Stimulated activated CD4-positive, alpha-beta T cell treated with anti-CD3 and anti-CD28 coated beads, Interleukin-4, amount 100 ng/mL, for 24 hours (primary cell): Measurements from ENCODE around the gene TEKT2.

ENCODE experiments used
- DNase-seq: peaks from one replicate; pipeline ENCODE4 v3.0.0-alpha.2; 2020

Gene TEKT2, protein sequence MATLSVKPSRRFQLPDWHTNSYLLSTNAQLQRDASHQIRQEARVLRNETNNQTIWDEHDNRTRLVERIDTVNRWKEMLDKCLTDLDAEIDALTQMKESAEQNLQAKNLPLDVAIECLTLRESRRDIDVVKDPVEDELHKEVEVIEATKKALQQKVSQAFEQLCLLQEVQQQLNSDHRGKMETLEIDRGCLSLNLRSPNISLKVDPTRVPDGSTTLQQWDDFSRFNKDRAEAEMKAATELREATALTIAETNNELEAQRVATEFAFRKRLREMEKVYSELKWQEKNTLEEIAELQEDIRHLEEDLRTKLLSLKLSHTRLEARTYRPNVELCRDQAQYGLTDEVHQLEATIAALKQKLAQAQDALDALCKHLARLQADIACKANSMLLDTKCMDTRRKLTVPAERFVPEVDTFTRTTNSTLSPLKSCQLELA

DNA sequence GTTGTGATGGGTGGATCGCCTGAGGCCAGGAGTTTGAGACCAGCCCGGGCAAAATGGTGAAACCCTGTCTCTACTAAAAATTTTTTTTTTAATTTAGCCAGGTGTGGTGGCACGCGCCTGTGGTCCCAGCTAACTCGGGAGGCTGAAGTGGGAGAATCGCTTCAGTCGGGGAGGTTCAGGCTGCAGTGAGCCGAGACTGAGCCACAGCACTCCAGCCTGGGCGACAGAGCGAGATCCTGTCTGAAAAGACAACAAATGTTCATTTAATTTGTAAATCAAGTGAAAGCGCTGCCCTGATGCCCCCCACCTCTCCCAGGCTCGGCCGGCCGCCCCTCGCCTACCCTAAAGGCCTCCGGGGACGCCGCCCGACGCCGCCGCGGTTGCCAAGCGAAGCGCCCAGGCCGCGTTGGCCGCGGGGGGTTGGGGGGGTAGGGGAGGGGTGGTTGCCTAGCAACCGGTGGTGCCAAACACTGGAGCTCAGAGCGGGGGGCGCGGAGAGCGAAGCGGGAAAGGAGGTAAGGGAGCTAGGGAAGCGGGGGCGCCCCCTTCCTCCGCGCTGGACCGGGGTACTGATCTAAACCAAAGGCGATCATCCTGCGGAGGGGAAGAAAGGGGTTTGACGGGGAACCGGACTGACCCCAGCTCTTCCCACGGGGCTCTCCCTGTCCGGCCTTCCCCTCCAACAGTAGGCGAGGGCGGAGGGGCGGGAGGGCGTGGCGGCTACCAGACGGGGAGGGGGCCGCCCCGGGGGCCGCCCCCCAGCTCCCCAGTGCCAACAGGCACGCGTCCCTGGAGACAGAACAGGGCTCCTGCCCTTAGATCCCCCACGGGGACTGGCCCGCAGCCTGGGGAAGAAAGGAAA lies at the start of gene TEKT2:
Gene TEKT2, plus strand, starts transcription at position 460 of the 862 bp plus-strand sequence. CDS start 828 bp downstream, outside the sequence.
- DNase-seq, result no peak

DNA sequence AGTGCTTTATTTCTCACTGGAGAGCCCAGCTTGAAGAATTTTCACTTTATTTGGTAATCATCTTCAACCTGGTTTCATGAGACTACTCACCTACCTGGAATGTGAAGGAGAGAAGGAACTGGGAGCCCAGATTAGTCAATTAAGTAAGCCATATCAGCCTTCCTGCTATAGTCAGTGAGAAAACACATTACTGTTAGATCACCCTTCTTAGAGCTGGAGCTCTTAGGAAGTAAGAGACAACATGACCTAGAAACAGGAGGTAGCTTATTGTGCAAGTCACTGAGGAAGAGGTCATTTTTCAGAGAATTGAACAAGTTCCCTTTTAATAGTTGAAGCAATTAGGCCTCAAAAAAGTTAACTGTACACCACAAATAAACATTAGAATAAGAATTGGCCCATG lies 49.2 kb upstream of the TEKT2 start:
- DNase-seq, result no peak

DNA sequence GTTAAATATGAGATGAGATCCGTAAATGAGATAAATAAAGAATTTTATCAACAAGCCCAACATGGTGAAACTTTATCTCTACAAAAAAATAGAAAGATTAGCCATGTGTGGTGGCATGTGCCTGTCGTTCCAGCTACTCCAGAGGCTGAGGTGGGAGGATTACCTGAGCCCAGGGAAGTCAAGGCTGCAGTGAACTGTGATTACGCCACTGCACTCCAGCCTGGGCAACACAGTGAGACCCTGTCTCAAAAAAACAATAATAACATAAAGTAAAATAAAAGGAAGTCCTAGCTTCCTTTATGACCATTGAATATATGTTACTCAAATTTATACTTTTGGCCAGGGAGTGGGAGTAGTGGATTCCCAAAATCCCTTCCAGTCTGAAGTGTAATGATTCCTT lies 48.7 kb upstream of the TEKT2 start:
- no peak for DNase-seq

DNA sequence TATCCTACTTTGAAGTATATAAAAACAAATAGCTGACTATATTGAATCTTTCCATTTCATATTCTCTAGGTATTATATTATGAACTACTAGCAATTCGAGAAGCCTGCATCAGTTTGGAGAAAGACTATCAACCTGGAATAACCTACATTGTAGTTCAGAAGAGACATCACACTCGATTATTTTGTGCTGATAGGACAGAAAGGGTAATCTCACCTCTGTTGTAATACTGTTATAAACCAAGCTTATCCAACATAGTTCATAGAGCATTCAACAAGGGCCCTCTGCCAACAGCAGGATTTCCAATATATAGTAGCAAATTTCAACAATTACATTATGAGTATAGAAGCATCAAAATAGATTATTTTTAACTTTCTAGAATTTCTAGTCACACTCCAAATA lies 43.7 kb upstream of the TEKT2 start:
- no peak for DNase-seq

DNA sequence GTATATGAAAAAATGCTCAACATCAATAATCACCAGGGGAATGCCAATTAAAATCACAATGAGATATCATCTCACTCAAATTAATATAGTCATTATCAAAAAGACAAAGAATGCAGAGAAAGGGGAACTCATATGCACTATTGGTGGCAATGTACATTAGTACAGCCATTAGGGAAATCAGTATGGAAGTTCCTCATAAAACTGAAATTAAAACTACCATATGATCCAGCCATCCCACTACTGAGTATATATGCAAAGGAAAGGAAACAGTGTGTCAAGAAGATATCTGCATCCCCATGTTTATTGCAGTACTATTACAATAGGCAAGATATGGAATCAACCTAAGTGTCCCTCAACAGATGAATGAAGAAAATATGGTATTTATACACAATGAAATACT lies 32.1 kb upstream of the TEKT2 start:
- DNase-seq, result no peak

DNA sequence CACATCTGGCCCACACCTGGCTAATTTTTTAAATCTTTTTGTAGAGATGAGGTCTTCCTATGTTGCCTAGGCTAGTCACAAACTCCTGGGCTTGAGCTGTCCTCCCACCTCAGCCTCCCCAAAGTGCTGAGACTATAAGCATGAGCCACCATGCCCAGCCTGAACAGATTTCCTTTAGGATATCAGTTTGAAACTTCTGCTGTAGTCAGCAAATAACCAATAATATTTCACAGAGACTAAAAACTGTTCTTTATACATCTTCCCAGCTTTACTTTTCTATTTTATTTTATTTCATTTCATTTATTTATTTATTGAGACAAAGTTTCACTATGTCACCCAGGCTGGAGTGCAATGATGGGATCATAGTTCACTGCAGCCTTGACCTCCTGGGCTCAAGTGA lies 29.9 kb upstream of the TEKT2 start:
- no peak for DNase-seq

DNA sequence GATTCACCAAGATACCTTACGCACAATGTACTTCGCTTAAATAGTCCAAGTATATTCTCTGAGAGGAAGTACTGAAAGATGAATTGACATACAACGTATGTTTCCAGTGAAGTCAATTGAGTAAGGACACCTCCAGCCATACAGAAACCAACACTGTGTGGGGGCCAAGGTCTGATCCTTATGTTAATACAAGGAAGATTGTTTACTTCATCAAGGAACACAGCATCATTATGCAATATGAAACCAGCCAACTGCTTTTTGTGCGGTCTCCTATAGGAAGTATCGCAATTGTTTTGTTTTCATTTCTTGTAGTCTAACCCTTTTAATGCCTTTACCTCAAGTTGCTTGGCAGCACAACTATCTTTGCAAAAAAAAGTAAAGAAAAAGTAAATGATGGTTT lies 28.2 kb upstream of the TEKT2 start:
- no peak for DNase-seq

DNA sequence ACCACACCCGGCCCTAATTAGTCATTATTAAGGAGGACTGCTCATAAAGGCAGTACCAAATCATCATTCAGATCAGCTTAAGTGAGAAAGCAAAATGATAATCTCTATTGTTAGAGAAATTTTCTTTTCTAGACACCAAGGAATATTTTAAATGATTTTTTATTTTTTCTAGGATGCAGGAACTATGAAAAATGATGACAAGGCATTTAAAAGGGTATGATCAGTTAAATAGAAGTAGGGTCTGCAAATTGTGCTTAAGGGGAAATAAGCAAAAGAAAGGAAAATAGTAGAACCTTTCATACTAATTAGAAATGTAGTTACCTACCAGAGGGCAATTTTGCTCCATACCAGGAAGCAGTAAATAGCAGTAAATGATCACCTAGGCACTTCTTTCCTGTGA lies 21.6 kb upstream of the TEKT2 start:
- DNase-seq, result no peak

DNA sequence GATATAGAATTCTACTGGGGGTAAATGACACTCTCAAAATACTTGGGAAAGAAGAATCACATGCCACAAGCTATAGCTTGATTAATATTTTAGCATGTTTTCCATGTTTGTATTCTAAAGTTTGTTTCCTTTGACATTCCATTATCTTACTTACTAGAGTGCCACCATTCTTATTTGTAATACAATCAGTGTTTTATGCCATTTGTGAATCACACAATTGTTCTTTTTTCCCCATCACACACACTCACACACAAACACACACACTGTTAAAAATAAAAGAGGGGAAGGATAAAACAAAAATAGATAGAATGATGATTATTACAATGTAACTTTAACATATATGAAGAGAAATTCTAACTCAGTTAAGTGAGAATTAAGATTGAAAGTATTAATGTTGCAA lies 16.0 kb upstream of the TEKT2 start:
- no peak for DNase-seq

DNA sequence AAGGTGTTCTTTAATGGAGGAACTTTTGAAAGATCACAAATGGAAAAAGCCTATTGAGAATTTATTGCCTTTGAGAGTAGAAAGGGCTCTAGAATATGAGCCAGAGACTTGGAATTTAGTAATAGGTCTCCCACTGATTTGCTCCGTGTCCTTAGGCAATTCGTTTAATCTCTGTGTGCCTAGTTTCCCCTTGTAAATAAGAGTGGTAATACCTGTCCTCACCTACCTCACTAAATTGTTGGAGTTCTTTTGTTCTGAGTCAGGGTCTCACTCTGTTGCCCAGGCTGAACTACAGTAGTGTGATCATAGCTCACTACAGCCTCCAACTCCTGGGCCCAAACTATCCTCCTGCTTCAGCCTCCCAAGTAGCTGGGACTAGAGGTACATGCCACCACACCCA lies 15.0 kb upstream of the TEKT2 start:
- no peak for DNase-seq

DNA sequence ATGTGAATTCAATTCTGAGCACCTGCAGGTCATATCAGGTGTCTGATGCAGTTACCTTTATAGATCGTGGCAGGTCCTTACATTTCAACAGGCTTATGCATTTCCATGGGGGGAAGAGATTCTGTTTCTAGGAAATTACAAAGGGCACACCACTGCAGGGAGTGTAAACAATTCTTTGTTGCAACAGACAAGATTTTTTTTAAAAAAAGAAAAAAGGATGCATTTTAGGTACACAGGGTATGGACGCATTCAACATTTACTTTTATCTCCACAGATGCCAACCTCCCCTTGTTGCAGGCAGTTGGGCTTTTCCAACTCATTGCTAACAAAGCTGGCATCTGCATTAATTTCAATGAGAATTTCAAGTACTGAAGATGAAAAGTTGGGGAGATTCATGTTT lies 13.5 kb upstream of the TEKT2 start:
- no peak for DNase-seq

DNA sequence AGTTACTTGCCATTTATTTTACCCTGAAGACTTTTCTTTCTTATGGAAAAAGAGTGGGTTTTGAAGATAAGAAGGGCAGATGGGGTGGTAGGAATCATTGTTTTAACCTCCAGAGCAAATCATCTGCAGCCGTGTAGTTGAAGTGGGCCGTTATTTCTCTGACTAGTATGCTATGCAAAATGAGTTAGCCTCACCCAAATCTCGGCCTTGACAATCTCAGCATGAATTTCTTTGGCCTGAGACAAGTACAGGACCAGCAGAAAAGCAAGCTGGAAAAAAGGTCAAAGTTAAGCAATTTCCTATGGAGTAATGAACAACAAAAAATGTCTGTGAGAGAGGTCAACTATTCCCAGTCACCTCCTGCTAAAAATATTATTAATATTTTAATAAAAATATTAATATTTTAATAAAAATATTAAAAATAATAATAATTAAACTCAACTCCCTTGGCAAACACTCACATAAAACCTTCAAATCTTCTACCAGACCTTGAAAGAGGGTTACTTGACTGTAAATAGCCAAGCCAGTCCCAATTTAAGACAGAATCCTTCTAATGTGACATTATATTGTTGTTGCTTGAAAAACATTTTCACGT lies 6.8 kb upstream of the TEKT2 start:
- no peak for DNase-seq

DNA sequence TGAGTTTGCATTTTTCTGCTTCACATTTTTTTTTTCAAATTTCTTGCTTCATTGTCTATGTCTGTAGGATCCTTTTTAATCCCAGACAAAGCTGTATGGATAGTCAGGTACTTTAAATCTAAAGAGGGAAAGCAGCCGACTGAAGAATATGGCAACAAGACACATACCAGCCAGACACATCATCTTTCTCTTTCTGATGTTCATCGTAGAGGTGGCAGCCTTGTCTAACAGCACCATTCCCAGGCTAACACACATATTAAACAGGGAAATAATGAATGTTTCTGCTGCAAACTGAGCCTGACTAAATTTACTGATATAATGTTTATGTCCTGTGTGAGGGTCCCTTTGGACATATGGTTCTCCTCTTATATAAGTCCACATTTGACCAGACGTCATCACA lies 3.7 kb upstream of the TEKT2 start:
- no peak for DNase-seq

DNA sequence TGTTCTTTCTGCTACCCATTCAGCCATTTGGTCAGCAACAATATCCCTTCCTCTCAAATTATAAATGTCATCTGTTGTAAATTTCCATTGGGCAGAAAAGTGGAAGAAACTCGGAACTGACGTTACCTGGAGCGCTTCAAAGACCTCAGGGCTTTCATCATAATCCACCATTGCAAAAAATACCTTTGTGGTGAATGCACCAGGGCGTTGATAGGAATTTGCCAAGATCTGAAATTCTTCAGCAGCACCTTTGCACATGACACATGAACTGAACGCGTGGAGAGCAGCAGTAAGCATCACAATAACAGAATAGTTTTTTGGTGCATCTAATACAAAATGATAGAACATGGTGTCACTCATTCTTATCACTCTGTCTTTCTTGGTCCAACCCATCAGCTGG lies 3.1 kb upstream of the TEKT2 start:
- no peak for DNase-seq

DNA sequence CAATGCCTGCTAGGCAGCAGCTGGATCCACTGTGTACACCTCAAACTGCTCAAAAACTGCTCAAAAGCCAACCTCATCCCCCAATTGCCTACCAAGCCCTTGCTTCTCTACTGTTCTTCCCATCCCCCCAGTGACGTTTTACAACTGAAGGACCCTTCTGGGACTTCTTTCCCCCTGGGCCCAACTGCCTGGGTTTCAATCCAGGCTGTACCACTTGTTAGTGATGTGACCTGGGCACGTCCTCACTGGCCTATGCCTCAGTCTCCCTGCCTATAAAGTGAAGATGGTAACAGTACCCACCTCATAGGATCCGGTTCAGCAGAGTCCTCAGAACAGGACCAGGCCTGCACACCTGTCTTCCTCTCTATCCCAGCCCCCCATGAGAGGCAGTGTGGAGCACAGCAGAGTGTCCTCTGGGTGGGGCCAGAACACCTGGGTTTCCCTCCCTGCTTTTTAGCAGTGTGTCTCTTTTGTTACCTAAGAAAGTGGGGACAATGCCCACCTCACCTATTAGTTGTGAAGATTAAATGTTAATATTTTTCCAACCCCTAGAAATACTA lies 1.9 kb upstream of the TEKT2 start:
- no peak for DNase-seq

DNA sequence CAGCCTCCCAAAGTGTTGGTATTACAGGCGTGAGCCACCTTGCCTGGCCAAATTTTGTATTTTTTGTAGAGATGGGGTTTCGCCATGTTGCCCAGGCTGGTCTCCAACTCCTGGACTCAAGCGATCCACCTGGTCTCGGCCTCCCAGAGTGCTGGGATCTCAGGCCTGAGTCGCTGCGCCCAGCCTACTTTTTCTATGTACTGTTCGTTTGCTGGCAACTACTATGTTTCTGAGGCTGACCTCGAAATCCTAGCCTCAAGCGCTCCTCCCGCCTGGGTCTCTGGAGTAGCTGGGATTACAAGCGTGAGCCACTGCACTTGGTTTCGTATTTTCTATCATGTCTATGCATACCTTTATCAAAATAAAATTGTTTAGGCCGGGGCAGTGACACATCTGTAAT lies 675 bp upstream of the TEKT2 start:
- no peak for DNase-seq

DNA sequence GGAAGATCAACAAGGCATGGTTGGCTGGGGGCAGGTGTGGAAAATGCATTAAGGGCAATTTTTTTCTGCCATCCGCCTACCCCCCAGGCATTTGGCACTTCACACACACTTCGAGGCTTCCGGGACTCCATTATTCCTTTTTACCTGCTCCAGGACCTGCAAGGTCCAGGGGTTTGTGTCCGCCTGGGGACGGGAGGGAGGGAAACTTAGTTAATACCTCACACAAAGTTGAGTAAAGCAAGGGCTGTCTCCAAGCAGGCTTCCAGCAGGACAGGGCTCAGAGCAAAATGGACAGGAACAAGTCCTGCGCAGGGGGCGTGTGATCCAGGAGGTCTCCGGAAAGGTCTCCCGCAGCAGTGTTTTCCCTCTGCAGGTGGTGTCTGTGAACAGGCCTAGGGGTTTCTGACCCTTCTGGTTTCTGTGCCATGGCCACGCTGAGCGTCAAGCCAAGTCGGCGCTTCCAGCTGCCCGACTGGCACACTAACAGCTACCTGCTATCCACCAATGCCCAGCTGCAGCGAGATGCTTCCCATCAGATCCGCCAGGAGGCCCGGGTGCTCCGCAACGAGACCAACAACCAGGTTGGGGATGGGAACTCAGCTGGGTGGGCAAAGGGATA lies 712 bp downstream of the TEKT2 start:
- DNase-seq, result no peak

DNA sequence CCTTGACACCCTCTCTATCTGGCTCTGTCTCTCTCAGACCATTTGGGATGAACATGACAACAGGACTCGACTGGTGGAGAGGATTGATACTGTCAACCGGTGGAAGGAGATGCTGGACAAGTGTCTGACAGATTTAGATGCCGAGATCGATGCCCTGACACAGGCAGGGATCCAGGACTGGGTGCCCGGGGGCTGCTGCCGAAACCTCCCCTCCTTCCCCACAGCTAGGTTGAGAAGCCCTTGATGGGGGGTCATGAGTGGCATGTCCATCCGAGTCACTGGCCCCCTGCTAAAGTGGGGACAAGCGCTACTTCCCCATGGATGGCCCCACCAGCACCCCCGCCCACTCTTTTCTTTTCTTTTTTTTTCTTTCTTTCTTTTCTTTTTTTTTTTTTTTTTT lies 1.2 kb downstream of the TEKT2 start:
- no peak for DNase-seq

DNA sequence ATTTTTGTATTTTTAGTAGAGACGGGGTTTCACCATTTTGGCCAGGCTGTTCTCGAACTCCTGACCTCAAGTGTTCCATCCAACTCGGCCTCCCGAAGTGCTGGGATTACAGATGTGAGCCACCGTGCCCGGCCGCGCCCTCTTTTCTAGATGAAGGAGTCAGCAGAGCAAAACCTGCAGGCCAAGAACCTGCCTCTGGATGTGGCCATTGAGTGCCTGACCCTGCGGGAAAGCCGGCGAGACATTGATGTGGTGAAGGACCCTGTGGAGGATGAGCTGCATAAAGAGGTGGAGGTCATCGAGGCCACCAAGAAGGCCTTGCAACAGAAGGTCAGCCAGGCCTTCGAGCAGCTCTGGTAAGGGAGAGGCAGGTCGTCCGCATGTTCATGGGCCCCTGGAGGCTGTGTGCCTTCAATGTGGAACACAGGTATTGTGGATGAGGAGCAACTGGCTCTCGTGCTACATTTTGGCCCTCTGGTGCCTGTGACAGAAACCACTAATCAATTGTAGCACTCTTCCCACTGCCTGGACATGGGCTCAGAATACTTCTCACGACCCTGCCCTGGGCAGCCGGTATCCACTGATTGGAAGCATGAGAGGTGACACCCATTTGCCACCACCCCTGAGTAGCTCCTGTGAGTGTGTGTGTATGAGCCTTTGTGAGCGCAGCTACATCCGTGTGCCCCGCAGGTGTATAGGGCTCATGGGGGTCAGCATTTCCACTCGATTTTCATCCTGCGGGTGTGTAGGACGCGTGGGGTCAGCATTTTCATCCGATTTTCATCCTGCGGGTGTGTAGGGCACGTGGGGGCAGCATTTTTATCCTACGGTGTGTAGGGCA lies 2.0 kb downstream of the TEKT2 start:
- no peak for DNase-seq

DNA sequence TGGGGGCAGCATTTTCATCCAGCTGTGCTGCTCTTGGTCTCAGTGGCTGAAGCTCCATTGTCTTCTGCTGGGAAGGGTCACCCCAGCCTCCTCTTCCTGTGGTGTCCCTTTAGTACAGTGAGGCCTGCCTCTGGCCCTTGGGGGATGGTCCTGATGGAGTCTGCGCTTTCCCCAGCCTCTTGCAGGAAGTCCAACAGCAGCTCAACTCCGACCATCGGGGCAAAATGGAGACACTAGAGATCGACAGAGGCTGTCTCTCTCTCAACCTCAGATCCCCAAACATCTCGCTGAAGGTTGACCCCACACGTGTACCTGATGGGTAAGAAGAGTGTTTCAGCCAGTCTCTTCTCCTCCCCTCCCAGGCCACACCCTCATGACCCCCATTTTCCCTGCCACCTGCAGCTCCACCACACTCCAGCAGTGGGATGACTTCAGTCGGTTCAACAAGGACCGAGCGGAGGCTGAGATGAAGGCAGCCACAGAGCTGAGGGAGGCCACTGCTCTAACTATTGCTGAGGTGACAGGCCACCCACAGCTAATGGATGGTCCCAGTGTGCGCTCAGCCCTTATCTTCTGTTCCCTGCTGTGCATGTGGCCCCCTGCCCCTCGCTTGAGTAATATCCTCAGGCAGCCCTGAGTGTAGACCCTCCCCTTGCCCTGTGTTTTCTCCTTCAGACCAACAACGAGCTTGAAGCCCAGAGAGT lies 2.8 kb downstream of the TEKT2 start:
- DNase-seq, result no peak
